Activated CD4-positive, alpha-beta T cell treated with anti-CD3 and anti-CD28 coated beads for 36 hours (primary cell): ENCODE results near the gene DOP1B. TPM values are rescaled to one million over a fixed set of nuclear protein-coding genes. Genes with fewer than 3 reads are reported as not detected.
A peak's percentile ranks its signal among the peaks of the same experiment; 100 is the strongest.

Source experiments
- ATAC-seq: fragments of 200-7000 bp; cut with Tn5 transposase; one replicate; pipeline ENCODE4 v1.10.0; 2021; ENCODE audit warnings: mild to moderate bottlenecking, moderate library complexity
- CTCF ChIA-PET: fragments of 350-600 bp; sonication (Branson Sonifier 250); formaldehyde crosslinking; loops from one replicate; lab custom pipeline; 2021; ENCODE audit warnings: antibody characterized with exemption; lab: Charles Lee
- POLR2A ChIA-PET: fragments of 350-600 bp; sonication (Branson Sonifier 250); formaldehyde crosslinking; loops from one replicate; lab custom pipeline; 2021; ENCODE audit warnings: antibody characterized with exemption, inconsistent platforms; lab: Charles Lee
- DNase-seq: peaks from one replicate; pipeline ENCODE4 v3.0.0-alpha.2; 2020
- H3K27ac Mint-ChIP-seq: one replicate; pipeline ENCODE4 v1.8.0; 2021; ENCODE audit warnings: mixed read lengths
- H3K27me3 Mint-ChIP-seq: one replicate; pipeline ENCODE4 v1.8.0; 2021; ENCODE audit warnings: mixed read lengths
- H3K36me3 Mint-ChIP-seq: one replicate; pipeline ENCODE4 v1.8.0; 2021; ENCODE audit warnings: low read depth, mixed read lengths
- H3K4me1 Mint-ChIP-seq: one replicate; pipeline ENCODE4 v1.8.0; 2021; ENCODE audit warnings: mixed read lengths
- H3K4me3 Mint-ChIP-seq: one replicate; pipeline ENCODE4 v1.8.0; 2021; ENCODE audit warnings: mild to moderate bottlenecking, moderate library complexity, mixed read lengths
- H3K9me3 Mint-ChIP-seq: one replicate; pipeline ENCODE4 v1.8.0; 2021; ENCODE audit warnings: low read depth, mixed read lengths
- intact Hi-C, 2 experiments: fragments of 100-400 bp; cut with DNase I in 1 of 2; cut with micrococcal nuclease in 1 of 2; formaldehyde crosslinking; loops; one replicate each; pipeline versions ENCODE4 v1.14.2 to v1.15.1; 2022 to 2024; cut with DNase I, micrococcal nuclease
- total RNA-seq, 2 experiments: library from RNA; stranded (reverse); gene quantifications; one replicate each; pipeline ENCODE4 v1.2.3, GENCODE V29; 2021

The DOP1B gene
- total RNA-seq, 2 experiments from 2014 or later, result 15.0 to 19.0 TPM

- Mint-ChIP-seq H3K27ac (no peak overlapping the region), H3K4me1 (peaks cover 21% of the 10 kb centered on the region), H3K27me3 (no peaks in the 10 kb centered on the region), H3K36me3 (peaks cover 4% of the 10 kb centered on the region), H3K4me3 (no peak overlapping the region), H3K9me3 (no peaks in the 10 kb centered on the region)
- peak; percentile 76 for DNase-seq
- ChIA-PET CTCF (interaction anchor here (0.6 to 1.9 kb wide), 8 partner anchors 19 to 111 kb away, joined by 3 to 8 read pairs (median 4); no protein-coding TSS in a partner anchor), POLR2A (interaction anchor here (0.6 kb wide), 1 partner anchor 1570 kb away, joined by 4 read pairs; no protein-coding TSS in a partner anchor)
- peak; percentile 96 for ATAC-seq
- intact Hi-C loops, result loop anchor here in 1 of 2 experiments (1.0 kb wide), 1 partner anchor 182 kb away; the partner anchor contains the start of gene CHAF1B
These were observed 46.9 kb downstream of the DOP1B start for GRCh38 chr21:36203603-36203889.

- Mint-ChIP-seq H3K4me1 (peaks cover 28% of the 10 kb centered on the region), H3K4me3 (no peak overlapping the region), H3K27me3 (no peaks in the 10 kb centered on the region), H3K27ac (no peak overlapping the region), H3K9me3 (no peaks in the 10 kb centered on the region), H3K36me3 (peaks cover 6% of the 10 kb centered on the region)
- no peak for ATAC-seq
- DNase-seq, result no peak
- POLR2A ChIA-PET, result interaction anchor here (0.6 kb wide), 1 partner anchor 29 kb away, joined by 3 read pairs; no protein-coding TSS in a partner anchor
- CTCF ChIA-PET, result no interaction called here
- intact Hi-C loops, result loop anchor here (5.0 kb wide), 2 partner anchors 33 to 127 kb away; no protein-coding TSS in a partner anchor
These were observed 48.4 kb downstream of the DOP1B start for GRCh38 chr21:36204980-36205379.

GRCh38 chr21:36205962-36206361 lies 49.3 kb downstream of the DOP1B start:
- no peak overlapping the region for H3K27ac Mint-ChIP-seq
- no peak for ATAC-seq
- H3K27me3 Mint-ChIP-seq, result no peaks in the 10 kb centered on the region
- H3K36me3 Mint-ChIP-seq, result peaks cover 5% of the 10 kb centered on the region
- POLR2A ChIA-PET, result no interaction called here
- CTCF ChIA-PET, result interaction anchor here (0.7 to 1.6 kb wide), 2 partner anchors 58 to 66 kb away, joined by 3 to 4 read pairs; no protein-coding TSS in a partner anchor
- no peak for DNase-seq
- peaks cover 29% of the 10 kb centered on the region for H3K4me1 Mint-ChIP-seq
- H3K4me3 Mint-ChIP-seq, result no peak overlapping the region
- H3K9me3 Mint-ChIP-seq, result no peaks in the 10 kb centered on the region
- intact Hi-C loops, result loop anchor here (5.0 kb wide), 2 partner anchors 34 to 126 kb away; no protein-coding TSS in a partner anchor

Other genes with a start within 250 kb of the DOP1B start
- 10 to 100 TPM; 11.0 to 17.6 TPM for gene SETD4, start 96.3 kb upstream of the DOP1B start, total RNA-seq
- 10 to 100 TPM; 48.6 to 54.1 TPM for gene CBR1, start 86.8 kb upstream of the DOP1B start, total RNA-seq
- 10 to 100 TPM; 12.5 to 16.8 TPM for gene CBR3, start 21.7 kb upstream of the DOP1B start, total RNA-seq
- 10 to 100 TPM; 23.9 to 25.0 TPM for gene MORC3, start 163.4 kb downstream of the DOP1B start, total RNA-seq
- 10 to 100 TPM; 33.2 to 36.3 TPM for gene CHAF1B, start 228.6 kb downstream of the DOP1B start, total RNA-seq